HG03135 (cell line): ENCODE results near the gene P2RY1.

Experiments used
- ATAC-seq: cut with Tn5 transposase; IDR thresholded peaks from one replicate; pipeline ENCODE4 v1.9.1; 2021; ENCODE audit warnings: mild to moderate bottlenecking, moderate library complexity; ENCODE audit not compliant: unreplicated experiment

Gene P2RY1, protein sequence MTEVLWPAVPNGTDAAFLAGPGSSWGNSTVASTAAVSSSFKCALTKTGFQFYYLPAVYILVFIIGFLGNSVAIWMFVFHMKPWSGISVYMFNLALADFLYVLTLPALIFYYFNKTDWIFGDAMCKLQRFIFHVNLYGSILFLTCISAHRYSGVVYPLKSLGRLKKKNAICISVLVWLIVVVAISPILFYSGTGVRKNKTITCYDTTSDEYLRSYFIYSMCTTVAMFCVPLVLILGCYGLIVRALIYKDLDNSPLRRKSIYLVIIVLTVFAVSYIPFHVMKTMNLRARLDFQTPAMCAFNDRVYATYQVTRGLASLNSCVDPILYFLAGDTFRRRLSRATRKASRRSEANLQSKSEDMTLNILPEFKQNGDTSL

GRCh38 chr3:152834776-152835600, at the start of gene P2RY1:
Gene P2RY1, plus strand, starts transcription at chr3:152835131. Its CDS starts 652 bp downstream, at chr3:152835783.
- peak; percentile 67 for ATAC-seq

DNA sequence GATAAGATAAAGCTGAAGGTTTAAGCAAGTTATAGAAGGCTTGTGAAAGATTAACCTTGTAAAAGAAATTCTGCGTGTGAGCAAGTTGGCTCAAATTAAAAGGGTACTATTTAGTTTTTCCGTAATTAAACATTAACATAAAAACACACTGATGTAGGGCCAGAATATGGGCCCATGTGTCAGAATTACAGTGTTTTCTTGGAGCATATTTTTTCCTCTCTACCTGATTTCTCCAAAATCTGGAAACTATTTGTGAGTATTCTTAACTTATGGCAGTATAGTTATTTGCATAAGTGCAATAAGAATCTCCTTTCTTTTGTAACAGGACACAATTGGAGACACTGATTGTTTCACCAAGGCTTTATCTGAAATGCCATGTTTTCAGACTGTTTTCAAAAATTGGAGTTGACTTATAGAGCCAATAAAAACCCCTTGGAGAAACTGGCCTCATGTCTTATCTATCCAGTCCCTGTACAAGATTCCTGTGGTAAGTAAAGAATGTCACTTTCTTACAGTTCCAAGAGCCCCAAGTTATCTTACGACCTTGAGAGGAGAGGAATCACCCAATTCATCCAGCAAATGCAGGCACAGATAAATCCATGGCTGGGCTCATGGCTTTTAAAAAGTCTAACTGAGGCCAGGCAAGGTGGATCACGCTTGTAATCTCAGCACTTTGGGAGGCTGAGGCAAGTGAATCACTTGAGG, 47.8 kb upstream of the P2RY1 start:
- ATAC-seq, result no peak

DNA sequence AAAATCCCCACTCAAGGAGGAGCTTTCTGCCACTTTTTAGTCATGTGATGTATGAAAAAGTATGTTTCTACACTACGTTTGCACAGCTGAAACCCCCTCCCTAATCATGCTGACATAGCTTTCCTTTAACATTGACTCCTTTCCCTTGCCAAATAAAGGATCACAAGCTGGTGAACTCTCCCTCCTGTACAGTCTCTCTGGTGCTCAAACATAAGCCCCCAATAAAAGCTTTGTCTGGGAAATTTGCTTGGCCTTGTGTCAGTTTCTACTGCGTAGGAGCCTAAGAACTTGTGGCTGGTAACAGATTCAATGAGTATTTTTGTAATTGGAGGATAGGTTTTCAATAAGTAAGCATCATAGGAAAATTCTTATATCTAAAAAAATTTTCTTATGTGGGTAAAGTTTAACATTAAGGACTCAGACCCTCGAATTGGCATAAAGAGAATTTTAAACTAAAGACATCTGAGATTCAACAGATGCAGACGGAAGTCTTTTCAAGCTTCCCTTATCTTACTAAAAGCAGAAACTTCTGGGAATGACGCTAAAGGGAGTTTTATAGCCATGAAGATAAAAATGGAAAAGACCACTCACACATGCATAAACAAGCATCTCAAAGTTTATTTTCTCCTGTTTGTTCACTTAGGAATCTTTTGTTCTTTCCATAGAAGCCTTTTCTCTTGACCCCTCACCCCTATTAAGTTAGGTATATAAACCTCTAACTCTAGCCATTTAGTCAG, 44.1 kb upstream of the P2RY1 start:
- ATAC-seq, result no peak

DNA sequence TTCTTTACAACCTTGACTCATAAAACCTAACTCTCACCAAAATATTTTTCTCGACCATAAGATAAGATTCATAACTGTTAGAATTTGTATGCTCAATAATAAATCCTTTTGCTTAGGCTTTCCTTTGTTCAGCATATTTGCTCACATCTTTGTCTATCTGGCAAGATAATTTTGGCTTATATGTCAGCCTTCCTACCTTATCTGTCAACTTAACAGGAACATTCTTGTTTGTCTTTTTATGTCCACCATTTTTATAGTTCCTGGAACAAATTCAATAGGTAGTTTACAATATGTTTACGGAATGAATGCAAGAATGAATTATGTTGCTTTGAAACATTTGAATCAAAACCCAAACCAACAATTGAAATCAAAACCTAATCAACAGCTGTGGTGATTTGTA, 41.0 kb upstream of the P2RY1 start:
- ATAC-seq, result no peak

DNA sequence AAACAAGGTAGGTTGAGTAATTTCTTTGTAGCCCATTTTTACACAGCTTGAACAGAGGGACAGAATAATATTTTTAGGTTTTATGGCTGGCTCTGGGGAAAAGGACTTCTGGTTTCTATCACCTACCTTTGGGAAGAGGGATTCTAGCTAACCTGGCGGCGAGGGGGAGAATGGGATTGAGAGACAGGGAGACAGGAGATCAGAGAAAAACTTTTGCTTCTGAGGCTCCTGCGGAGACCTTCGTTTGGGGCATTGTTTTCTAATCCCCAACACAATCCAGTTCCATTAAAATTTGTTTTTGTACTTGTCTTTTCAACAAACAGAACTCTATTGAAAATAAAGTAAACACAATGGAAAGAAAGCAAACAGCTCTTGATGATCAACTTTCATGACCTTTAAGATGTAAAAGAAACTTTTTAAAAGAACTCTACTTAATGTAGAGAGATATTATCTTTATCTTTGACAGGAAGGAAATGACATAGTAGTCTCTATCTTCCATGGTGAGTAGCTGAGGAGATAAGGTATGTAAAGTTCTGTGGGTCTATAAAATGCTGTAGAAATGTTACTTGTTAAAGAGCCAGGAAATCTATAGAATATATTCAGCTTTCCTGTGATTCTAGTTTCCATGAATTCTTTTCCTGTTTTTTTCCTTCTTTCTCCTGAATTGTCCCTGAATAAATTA, 37.0 kb upstream of the P2RY1 start:
- ATAC-seq, result no peak

- ATAC-seq, result no peak
These were observed 22.8 kb upstream of the P2RY1 start for GRCh38 chr3:152811974-152812760.

DNA sequence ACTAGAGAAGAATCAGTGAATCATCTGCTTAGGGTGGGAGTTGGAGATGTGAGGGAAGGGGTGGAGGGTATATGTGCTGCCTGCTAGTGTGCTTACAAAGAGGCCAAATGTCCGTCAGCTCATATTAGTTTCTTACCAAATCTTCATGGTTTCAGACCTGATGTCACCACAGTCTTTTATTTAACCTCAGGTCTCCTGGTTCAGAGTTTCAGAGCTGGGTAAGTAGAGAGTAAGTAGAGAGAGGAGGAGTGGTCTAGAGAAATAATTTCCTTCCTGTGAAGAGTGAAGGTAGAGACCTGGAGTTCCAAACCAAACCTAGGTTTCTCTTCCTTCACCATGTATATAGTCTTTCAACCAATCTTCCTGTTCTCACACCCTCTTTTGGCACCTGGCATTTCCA, 17.5 kb upstream of the P2RY1 start:
- ATAC-seq, result no peak

DNA sequence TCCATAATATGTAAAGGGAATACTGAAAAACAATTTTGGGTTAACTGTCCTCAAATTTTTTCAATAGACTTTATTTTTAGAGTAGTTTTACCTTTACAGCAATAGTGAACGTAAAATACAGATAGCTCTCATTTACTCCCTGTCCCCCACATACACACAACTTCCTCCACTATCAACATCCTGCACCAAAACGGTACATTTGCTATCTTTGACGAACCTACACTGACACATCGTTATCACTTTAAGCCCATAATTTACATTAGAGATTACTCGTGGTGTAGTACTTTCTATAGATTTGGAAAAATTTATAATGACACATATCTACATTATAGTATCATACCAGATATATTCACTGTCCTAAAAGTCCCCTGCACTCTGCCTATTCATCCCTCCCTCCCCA, 16.9 kb upstream of the P2RY1 start:
- no peak for ATAC-seq

- ATAC-seq, result no peak
These were observed 11.8 kb upstream of the P2RY1 start for GRCh38 chr3:152823173-152823572.

DNA sequence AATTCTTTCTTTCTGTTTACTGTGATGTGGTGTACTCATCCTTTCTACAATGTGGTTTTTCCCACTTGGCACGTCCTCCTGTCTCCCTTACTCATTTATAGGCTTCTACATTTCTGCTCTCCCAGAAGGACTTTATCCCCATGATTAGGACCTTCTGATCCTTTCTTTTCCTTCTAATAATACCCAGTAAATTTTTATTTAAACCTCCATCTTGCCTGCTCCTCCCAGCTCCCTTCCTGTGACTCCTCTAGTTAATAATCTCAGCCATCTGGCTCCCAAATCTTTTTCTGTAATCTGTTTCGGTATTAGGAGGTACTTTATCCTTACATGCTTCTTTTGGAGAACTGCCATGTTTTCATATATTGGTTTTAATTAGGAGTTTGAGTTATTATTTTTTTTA, 11.2 kb upstream of the P2RY1 start:
- no peak for ATAC-seq

DNA sequence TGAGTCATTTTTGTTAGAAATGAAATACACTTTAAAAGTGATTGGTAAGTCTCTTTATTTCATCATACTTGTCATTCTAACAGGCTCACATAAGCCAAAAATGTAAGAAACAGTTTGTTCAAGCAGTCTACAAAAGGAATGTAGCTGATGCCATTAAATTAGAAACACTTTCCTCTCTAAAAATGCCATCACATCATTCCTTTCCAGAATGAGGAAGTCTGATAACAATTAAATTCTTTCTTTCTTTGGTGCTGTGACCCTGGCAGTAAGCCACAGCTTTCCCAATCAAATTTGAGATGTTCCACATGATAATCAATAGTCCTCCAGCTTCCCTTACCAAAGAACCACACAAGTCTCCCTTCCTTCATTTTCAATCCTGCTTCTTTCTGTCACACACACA, 9.4 kb upstream of the P2RY1 start:
- ATAC-seq, result no peak

DNA sequence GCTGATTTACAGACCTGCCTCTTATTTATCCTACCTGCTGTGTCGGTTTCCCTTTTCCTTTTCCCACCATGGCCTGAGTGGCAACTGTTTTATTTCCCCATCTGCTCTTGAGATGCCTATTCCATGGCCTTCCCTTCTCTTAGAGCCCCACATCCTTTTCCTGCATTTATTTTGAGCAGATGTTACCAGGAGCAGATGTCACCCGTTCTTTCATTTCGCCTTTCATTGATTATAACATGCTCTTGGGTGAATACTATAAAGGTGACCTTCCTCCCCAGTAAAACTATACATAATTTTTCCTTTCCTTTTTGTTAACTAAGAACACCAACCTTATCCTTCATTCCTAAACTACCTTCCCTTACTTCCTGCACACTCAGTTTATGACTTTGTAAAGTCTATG, 8.5 kb upstream of the P2RY1 start:
- no peak for ATAC-seq

DNA sequence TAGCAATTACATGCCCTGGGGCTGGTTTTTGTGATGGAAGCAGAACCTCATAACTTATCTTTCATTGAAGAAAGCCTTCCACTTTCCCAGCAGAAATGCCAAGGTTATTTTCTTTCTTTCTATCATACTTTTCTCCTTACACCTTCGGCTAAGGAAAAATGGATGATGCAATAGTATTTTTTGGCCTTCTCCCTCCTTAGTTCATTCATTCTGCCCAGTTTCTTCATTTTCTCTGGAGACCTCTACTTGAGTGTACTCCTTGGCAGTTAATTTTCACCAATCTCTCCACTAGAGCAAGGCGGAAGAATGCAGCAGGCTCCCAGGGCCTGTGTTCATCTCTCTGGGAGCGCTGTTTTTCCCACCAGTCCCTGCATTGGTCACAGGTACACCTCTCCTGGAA, 7.6 kb upstream of the P2RY1 start:
- ATAC-seq, result no peak

- ATAC-seq, result no peak
These were observed 6.7 kb upstream of the P2RY1 start for GRCh38 chr3:152828075-152828840.

GRCh38 chr3:152830245-152830644, 4.7 kb upstream of the P2RY1 start:
- ATAC-seq, result no peak

- ATAC-seq, result no peak
These were observed 2.9 kb upstream of the P2RY1 start for GRCh38 chr3:152832046-152832445.

GRCh38 chr3:152833089-152833488, 1.8 kb upstream of the P2RY1 start:
- no peak for ATAC-seq

- ATAC-seq, result no peak
These were observed 648 bp upstream of the P2RY1 start for GRCh38 chr3:152834191-152834775.
